ENCODE data around the gene RASGEF1C.
"Not testable (repeated sequence)": the region's sequence is repeated elsewhere in the genome, so short reads cannot be mapped to it uniquely, and the experiment has no call there.

Gene RASGEF1C

DNA sequence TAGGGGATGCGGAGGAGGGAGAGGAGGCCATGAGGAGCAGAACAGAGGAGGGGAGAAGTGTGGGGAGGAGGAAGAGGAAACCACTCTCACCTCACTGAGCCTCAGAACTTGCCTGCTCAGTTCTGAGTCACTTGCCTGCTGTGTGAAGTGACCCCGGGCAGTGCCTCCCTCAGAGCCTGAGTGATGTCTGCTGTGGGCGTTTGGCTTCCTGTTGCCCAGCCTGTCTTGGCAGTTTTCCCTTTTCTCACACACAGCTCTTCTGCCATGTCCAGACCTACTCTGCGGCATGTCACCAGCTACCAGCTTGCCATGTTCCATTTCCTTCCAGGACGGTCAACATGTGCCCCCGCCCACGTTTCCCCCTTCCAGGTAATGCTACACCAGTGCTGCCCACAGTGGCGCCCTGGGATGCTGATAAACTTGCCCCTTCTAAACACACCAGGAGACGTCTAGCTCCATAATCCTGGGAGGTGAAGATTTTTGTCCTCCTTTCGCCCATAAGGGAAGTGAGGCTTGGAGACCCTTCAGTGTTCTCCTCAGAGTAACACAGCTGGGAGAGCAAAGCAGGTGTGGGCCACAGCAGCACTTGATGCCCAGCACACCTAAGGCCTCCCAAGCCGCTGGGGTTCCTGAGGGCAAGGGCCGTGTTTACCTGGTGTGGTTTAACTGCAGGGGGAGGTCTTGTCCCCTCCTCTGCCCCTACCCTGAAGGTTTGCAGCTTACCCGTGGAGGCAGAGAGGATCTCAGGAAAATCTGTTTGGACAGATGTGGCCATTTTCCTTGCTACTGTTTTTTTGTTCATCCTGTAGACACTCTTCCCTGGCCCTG is 73.7 kb downstream of the RASGEF1C start:
- DNase-seq = peak; percentile 20

GRCh38 chr5:180133971-180134508 is 75.0 kb downstream of the RASGEF1C start:
- DNase-seq = no peak

DNA sequence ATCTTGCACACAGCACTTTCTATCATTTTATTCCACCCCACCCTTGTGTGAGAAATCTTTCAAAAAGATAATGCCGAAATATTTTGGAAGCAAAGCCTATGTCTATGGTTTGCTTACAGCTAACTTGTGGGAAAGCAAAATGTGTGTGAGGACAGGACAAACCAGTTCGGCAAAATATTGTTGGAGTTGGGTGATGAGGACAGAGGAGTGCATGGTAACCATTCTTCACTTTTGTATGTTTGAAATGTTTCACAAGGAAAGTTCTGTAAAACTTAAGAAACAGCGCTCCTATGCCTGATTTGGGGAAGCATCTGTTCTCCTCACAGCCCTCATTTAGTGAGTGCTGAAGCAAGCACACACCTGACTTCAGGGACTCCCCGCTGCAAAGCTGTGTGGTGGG is 75.5 kb downstream of the RASGEF1C start:
- DNase-seq = no peak

DNA sequence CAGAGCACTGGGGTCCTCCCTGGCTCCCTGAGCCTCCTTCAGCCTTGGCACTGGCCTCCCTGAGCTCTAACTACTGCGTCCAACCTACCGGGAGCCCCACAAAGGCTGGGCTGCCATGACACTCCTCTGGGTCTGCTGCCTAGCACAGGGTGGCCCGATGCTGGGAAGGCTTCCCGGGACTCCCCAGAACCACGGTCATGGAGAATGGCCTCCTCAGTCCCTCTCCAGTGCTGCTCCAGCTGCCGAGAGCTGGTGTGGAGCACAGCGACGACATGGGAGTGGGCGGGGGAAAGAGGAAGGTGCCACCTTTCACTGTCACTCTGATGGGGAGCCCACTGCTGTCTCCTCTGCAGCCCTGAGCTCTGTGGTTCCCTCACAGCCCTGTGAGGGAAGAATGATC is 76.0 kb downstream of the RASGEF1C start:
- DNase-seq = no peak

GRCh38 chr5:180130876-180131740 is 77.9 kb downstream of the RASGEF1C start:
- DNase-seq = no peak

DNA sequence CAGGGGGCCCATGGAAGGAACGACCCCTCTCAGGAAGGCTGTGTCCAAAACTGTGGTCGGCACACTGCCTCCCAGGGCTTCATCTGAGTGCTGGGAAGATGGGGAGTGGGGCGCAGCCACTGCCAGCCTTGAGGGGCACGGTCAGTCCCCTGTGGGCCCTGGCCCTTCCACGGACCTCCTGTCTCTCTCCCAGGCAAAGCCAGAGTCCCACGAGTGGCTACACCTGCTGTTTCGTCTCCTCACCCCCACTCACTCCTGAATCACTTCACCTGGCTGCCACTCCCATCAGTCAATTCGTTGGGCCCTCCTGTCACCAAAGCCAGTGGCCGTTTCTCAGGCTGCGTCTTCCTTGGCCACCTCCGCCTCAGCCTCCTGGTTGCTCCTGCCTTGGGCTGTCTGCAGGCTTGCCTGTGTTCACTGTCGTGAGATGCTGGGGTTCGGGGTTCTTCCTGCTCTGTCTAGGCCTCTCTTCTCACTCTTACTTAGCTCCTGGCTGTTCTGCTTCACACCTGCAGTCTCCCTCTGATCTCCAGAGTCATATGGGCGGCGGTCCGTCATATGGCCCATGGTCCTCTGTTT is 78.6 kb downstream of the RASGEF1C start:
- DNase-seq = no peak

GRCh38 chr5:180129291-180130190 is 79.5 kb downstream of the RASGEF1C start:
- DNase-seq = no peak

DNA sequence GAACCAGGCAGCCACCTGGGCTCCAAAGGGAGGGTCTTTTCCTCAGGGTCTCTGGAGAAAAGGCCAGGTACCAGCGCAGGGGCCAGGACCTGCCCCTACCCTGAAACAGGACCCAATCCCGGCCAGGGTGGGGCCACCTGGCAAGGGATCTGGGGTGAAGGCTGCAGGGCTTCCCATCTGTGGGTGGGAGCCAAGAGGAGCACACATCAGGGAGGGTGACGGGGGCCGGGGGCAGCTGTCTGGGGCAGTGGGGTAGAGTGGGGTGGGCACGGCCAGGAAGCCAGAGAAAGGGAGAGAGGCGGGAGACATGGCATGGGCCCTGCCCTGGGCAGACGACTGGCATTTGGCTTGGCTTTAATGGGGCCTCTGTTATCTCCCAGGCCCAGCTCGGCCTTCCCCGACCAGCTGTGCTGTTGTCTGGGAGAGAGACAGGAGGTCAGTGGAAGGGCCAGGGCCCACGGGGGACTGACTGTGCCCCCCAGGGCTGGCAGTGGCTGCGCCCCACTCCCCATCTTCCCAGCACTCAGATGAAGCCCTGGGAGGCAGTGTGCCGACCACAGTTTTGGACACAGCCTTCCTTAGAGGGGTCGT is 80.2 kb downstream of the RASGEF1C start:
- no peak for DNase-seq

DNA sequence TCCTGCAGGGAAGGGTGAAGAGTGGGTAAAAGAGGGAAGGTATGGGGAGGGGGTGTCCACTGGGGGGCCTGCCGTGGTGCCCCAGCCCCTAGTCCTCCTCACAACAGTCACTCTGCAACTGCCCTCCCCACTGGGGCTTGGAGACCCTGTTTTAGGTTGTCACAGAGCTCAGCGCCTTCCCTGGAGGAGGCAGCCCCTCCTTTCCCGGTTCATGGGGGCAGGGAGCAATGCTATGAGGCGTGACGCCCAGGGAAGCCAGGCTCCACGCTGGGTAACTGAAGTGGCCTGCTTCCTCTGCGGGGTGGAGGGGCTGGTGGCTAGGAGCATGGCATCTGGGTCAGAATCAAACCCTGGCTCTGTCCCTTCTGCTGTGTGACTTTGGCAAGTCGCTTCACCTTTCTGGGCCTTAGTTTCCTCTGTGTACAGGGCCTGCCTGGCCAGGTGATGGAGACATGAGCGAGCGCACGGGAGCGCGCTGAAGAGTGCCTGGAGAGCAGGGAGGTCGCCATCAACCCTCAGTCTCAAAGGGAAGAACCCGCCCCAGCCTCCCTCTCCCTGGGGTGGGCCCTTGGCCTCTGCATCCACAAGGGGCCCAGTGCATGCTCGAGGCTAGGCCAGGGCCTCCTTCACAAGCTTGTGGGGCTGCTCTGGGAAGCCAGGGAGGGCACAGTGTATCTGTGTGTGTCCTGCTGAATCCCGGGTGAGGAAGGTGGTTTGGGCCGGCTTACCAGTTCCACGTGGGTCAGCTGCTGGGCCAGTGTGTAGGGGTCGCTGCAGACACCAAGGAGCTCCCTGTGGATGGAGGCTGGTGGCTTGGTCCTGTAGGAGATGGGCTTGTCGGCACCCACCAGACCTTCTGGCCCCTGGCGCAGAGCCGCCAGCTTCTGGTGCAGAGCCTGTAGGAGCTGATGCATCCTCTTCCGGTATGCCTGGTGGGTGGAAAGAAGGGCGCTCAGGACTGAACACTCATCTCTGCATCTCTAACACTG is 81.0 kb downstream of the RASGEF1C start:
- no peak for DNase-seq

DNA sequence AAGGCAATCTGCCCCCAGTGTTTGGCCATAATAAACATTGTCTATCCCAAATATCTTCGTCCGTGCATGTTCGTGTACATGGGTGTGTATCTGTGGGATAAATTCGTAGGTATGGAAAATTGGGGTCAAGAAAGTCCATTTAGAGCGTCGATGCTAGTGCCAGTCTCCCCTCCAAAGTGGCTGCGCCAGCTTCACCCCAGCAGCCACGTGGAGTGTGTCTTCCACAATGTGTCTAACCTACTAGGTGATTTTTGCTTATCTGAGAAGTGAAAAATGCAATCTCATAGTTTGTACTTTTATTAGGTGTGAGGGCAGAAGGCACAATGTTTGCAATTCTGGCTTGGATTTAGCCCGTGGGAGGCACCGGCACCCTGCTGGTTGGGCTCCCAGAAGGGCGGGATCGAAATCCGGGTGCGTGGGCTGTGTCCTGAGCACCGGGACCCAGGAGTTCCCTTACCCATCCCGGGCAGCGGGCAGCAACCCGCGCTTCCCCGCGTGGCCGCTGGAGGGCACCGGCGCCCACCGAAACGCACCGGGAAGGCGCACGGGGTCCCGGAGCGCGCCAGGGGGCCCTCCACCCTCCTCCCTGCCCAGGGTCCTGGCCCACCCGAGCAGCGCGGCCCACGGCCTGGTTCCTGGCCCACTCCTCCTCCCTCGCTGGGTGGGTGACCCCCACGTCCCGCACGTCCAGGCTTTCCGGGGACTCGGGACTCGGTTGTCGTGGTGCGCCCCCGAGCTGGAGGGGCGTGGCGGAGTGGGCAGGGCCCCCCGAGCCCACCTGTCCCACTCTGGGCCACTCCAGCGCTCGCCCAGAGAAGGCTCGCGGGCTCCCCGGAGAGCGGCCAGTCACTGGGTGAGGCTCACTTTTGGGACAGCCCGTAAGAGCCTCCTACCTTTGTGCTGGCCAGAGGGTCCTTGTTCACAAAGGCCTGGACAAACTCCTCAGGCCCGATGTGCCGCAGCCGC is 82.0 kb downstream of the RASGEF1C start:
- peak; percentile 47 for DNase-seq

- not testable (repeated sequence) for DNase-seq
These were observed 82.9 kb downstream of the RASGEF1C start for GRCh38 chr5:180126156-180126555.

- not testable (repeated sequence) for DNase-seq
These were observed 84.3 kb downstream of the RASGEF1C start for GRCh38 chr5:180124662-180125061.

GRCh38 chr5:180122875-180123274 is 86.1 kb downstream of the RASGEF1C start:
- DNase-seq = no peak

GRCh38 chr5:180121826-180122413 is 87.1 kb downstream of the RASGEF1C start:
- no peak for DNase-seq

GRCh38 chr5:180120237-180121101 is 88.5 kb downstream of the RASGEF1C start:
- no peak for DNase-seq

DNA sequence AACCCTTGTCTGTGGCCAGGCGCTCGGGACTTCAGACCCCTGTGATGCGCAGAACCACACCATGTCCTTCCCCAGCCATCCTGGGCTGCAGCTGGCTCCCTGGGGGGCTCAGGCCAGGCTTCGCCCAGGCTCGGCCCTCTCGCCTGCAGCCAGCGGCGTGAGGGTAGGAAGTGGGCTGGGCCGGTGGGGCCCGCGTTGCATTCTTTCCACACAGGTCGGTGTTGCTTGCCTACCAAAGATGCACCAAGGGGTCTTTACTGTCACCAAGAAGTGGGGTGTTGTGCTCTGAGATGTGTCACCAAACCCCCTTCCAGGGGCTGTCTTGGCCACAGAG is 89.1 kb downstream of the RASGEF1C start:
- no peak for DNase-seq

GRCh38 chr5:180119031-180119902 is 89.7 kb downstream of the RASGEF1C start:
- DNase-seq = no peak

All from hematopoietic multipotent progenitor cell treated with erythropoietin and hydrocortisone succinate and interleukin-3 and kit ligand, for 6 days (in vitro differentiated cells).